K562 (cell line): Measurements from ENCODE around the gene MACROD2. TPM values are rescaled to one million over a fixed set of nuclear protein-coding genes. Genes with fewer than 3 reads are reported as not detected.

Experiments used
- ATAC-seq: fragments of 200-7000 bp; cut with Tn5 transposase; 3 replicates; pipeline ENCODE4 v1.9.1; 2020; ENCODE audit warnings: moderate library complexity
- BruUV-seq: library from RNA; stranded (reverse); fragments of 400-500 nt; replicated peaks from 2 replicates; lab custom pipeline; 2021; lab: Mats Ljungman, UMichigan
- CTCF ChIA-PET: fragments of 300-600 bp; formaldehyde crosslinking; extraction: SDS; loops from one replicate; lab custom pipeline; 2021; ENCODE audit warnings: low intra/inter-chr PET ratio; lab: Yijun Ruan, JAX
- POLR2A ChIA-PET: fragments of 300-600, 350-650 bp; sonication (Branson Sonifier 250); formaldehyde crosslinking; extraction: SDS; loops from one replicate; lab custom pipeline; 2021; ENCODE audit warnings: antibody characterized with exemption, inconsistent platforms; lab: Yijun Ruan, JAX
- DNase-seq, 4 experiments: peaks; one replicate each; pipeline versions ENCODE4 v3.0.0 to v3.0.0-alpha.2; 2011 to 2018; ENCODE audit warnings: low spot score in 3 of 4, mixed read lengths in 3 of 4; ENCODE audit errors: extremely low read depth in 1 of 4
- FAIRE-seq: peaks from 2 replicates; lab custom pipeline; 2011; peaks lifted over from hg19 to GRCh38; lab: Jason Lieb, UNC
- H2AFZ ChIP-seq: 2 replicates; pipeline ENCODE4 v1.6.0; 2011; ENCODE audit warnings: low read depth, low read length, control low read depth, inconsistent platforms
- H3K27ac ChIP-seq: fragments of 200-600 bp; 3 replicates; pipeline ENCODE4 v1.8.0; 2011; ENCODE audit warnings: low read depth, mild to moderate bottlenecking, control low read depth, inconsistent platforms, low read length, moderate library complexity, mixed read lengths; ENCODE audit errors: extremely low read depth
- H3K27me3 ChIP-seq, 2 experiments: fragments of 300-600 bp in 1 of 2; 2 replicates in 1 of 2; 3 replicates in 1 of 2; pipeline versions ENCODE4 v1.6.0 to v1.8.0; 2011; ENCODE audit warnings: inconsistent platforms in 2 of 2, low read length in 2 of 2, mild to moderate bottlenecking in 1 of 2, mixed read lengths in 1 of 2, moderate library complexity in 1 of 2; ENCODE audit not compliant: control insufficient read depth in 2 of 2, insufficient read depth in 2 of 2
- H3K36me3 ChIP-seq: fragments of 300-600 bp; 3 replicates; pipeline ENCODE4 v1.8.0; 2011; ENCODE audit warnings: mild to moderate bottlenecking, low read length, inconsistent platforms; ENCODE audit not compliant: control insufficient read depth, insufficient read depth
- H3K4me1 ChIP-seq, 2 experiments: fragments of 200-600 bp in 1 of 2; replicated peaks in 1 of 2; 2 replicates in 1 of 2; 3 replicates in 1 of 2; pipeline versions ENCODE4 v1.5.1 to v1.8.0; 2011; ENCODE audit warnings: inconsistent platforms in 2 of 2, low read length in 2 of 2, mild to moderate bottlenecking in 1 of 2, mixed read lengths in 1 of 2, moderate library complexity in 1 of 2; ENCODE audit not compliant: control insufficient read depth in 2 of 2, insufficient read depth in 2 of 2
- H3K4me2 ChIP-seq: 2 replicates; pipeline ENCODE4 v1.6.1; 2011; ENCODE audit warnings: low read length, control low read depth, inconsistent platforms, mixed read lengths; ENCODE audit not compliant: insufficient read depth
- H3K4me3 ChIP-seq: fragments of 200-600 bp; sonication (generic), shearing (Covaris generic); 2 replicates; pipeline ENCODE4 v1.5.1; 2016; ENCODE audit warnings: control low read depth, inconsistent platforms
- H3K79me2 ChIP-seq: fragments of 200-600 bp; 3 replicates; pipeline ENCODE4 v1.8.0; 2011; ENCODE audit warnings: low read length, inconsistent platforms; ENCODE audit not compliant: control insufficient read depth, insufficient read depth
- H3K9ac ChIP-seq, 2 experiments: 2 replicates each; pipeline versions ENCODE4 v1.6.0 to v1.6.1; 2011; ENCODE audit warnings: low read depth in 2 of 2, low read length in 2 of 2, control low read depth in 1 of 2, inconsistent platforms in 1 of 2, mild to moderate bottlenecking in 1 of 2, mixed read lengths in 1 of 2; ENCODE audit not compliant: insufficient read depth in 1 of 2
- H3K9me1 ChIP-seq: one replicate; pipeline ENCODE4 v1.6.0; 2011; ENCODE audit warnings: inconsistent platforms, mild to moderate bottlenecking, low read length, moderate library complexity; ENCODE audit not compliant: control insufficient read depth, insufficient read depth
- H3K9me3 ChIP-seq: replicated peaks from 2 replicates; pipeline ENCODE4 v1.5.1; 2011; ENCODE audit warnings: low read depth, low read length, inconsistent platforms; ENCODE audit not compliant: control insufficient read depth, insufficient read depth
- H4K20me1 ChIP-seq: replicated peaks from 2 replicates; pipeline ENCODE4 v1.6.1; 2011; ENCODE audit warnings: low read length, inconsistent platforms, mixed read lengths; ENCODE audit not compliant: control insufficient read depth, insufficient read depth
- DIDO1 ChIP-seq: fragments of 450-650 bp; IDR thresholded peaks from 2 replicates; pipeline ENCODE4 v1.6.1; 2016; ENCODE audit warnings: low read depth, missing biosample characterization, missing genetic modification characterization
- E2F5 ChIP-seq: sonication (generic); formaldehyde crosslinking; IDR thresholded peaks from 2 replicates; pipeline ENCODE4 v1.8.0; 2022; ENCODE audit warnings: mild to moderate bottlenecking, missing genetic modification reagents
- E4F1 ChIP-seq: fragments of 250-450 bp; sonication (Bioruptor Pico); IDR thresholded peaks from 2 replicates; pipeline ENCODE4 v1.5.0; 2021; ENCODE audit warnings: mild to moderate bottlenecking, borderline replicate concordance
- ETV5 ChIP-seq: sonication (generic); formaldehyde crosslinking; IDR thresholded peaks from 2 replicates; pipeline ENCODE4 v1.4.0; 2020; ENCODE audit warnings: low read depth, mild to moderate bottlenecking, missing genetic modification reagents
- HIVEP1 ChIP-seq: fragments of 250-450 bp; sonication (Bioruptor Pico); IDR thresholded peaks from 2 replicates; pipeline ENCODE4 v1.4.0; 2020; ENCODE audit warnings: mild to moderate bottlenecking
- HNRNPUL1 ChIP-seq: fragments of 200-400 bp; formaldehyde crosslinking; IDR thresholded peaks from 2 replicates; pipeline ENCODE4 v1.6.1; 2017; ENCODE audit warnings: low read length
- ID3 ChIP-seq, 2 experiments: fragments of 250-450 bp in 1 of 2; fragments of 450-650 bp in 1 of 2; sonication (Bioruptor Pico) in 1 of 2; IDR thresholded peaks; 2 replicates each; pipeline versions ENCODE4 v1.6.1 to v1.8.0; 2016 to 2021; ENCODE audit warnings: mild to moderate bottlenecking in 2 of 2, moderate library complexity in 2 of 2, missing compliant biosample characterization in 1 of 2, missing genetic modification characterization in 1 of 2
- KLF13 ChIP-seq: fragments of 450-650 bp; IDR thresholded peaks from 2 replicates; pipeline ENCODE4 v1.6.1; 2016; ENCODE audit warnings: missing genetic modification characterization, low read depth, mild to moderate bottlenecking, missing compliant biosample characterization, moderate library complexity, borderline replicate concordance
- MXI1 ChIP-seq: IDR thresholded peaks from 2 replicates; pipeline ENCODE4 v1.6.1; 2011; ENCODE audit warnings: low read depth, mild to moderate bottlenecking, improper control_type of control experiment, low read length
- PHF8 ChIP-seq: fragments of 200-600 bp; sonication (generic); IDR thresholded peaks from 2 replicates; pipeline ENCODE4 v1.6.1; 2012; ENCODE audit warnings: mixed run types, mild to moderate bottlenecking, inconsistent platforms, low read length, moderate library complexity, borderline replicate concordance
- PPARD ChIP-seq: fragments of 250-450 bp; sonication (Bioruptor Pico); IDR thresholded peaks from 2 replicates; pipeline ENCODE4 v1.8.0; 2022; ENCODE audit warnings: inconsistent platforms, mild to moderate bottlenecking, moderate library complexity
- SMARCE1 ChIP-seq: fragments of 450-650 bp; IDR thresholded peaks from 2 replicates; pipeline ENCODE4 v1.7.1; 2016; ENCODE audit warnings: mild to moderate bottlenecking
- TCF7L2 ChIP-seq: fragments of 150-350 bp; IDR thresholded peaks from 2 replicates; pipeline ENCODE4 v1.6.1; 2016; ENCODE audit warnings: low read depth, mild to moderate bottlenecking, low read length, moderate library complexity
- ZFP36 ChIP-seq: fragments of 150-350 bp; IDR thresholded peaks from 2 replicates; pipeline ENCODE4 v1.6.1; 2018; ENCODE audit warnings: low read length, low read depth; ENCODE audit not compliant: partially characterized antibody
- ZKSCAN1 ChIP-seq: fragments of 150-350 bp; IDR thresholded peaks from 2 replicates; pipeline ENCODE4 v1.6.1; 2016; ENCODE audit warnings: low read depth, low read length
- ZNF133 ChIP-seq: fragments of 250-450 bp; sonication (Bioruptor Pico); IDR thresholded peaks from 2 replicates; pipeline ENCODE4 v1.4.0; 2020; ENCODE audit warnings: mild to moderate bottlenecking
- ZNF280A ChIP-seq: fragments of 450-650 bp; IDR thresholded peaks from 2 replicates; pipeline ENCODE4 v1.6.1; 2018; ENCODE audit warnings: mild to moderate bottlenecking, low read depth; ENCODE audit not compliant: partially characterized antibody
- ZNF354B ChIP-seq: fragments of 250-450 bp; sonication (Bioruptor Pico); IDR thresholded peaks from 2 replicates; pipeline ENCODE4 v1.4.0; 2020
- ZNF584 ChIP-seq: fragments of 200-800 bp; sonication (Bioruptor generic); IDR thresholded peaks from 2 replicates; pipeline ENCODE4 v1.6.1; 2016; ENCODE audit warnings: low read depth, mild to moderate bottlenecking, missing genetic modification characterization, missing compliant biosample characterization
- in situ Hi-C: fragments of 300-500 bp; cut with MboI; formaldehyde crosslinking; loops from 4 replicates; pipeline ENCODE4 v1.15.0; 2018; ENCODE audit warnings: inconsistent platforms, mixed read lengths
- intact Hi-C: fragments of 100-400 bp; cut with micrococcal nuclease; formaldehyde crosslinking; loops from 2 replicates; pipeline ENCODE4 v1.14.2; 2022
- polyA plus RNA-seq, 8 experiments: library from polyadenylated mRNA; depleted of rRNA in 4 of 8; stranded (reverse) in 5 of 8; unstranded in 3 of 8; fragments of >200 nt; fragmentation: Nextera tagmentation in 2 of 8; fragmentation: Illumina TruSeq in 1 of 8; extraction: Ambion mirVana in 2 of 8; extraction: Trizol in 1 of 8; gene quantifications; 2 replicates each; pipeline versions ENCODE4 v1.2.1 to v1.2.3, GENCODE V29; 2011 to 2014; ENCODE audit warnings: inconsistent platforms in 1 of 8, missing spikeins in 1 of 8
- total RNA-seq, 7 experiments: library from RNA; depleted of rRNA in 6 of 7; stranded (reverse); fragments of >200 nt in 6 of 7; fragmentation: Illumina TruSeq in 2 of 7; extraction: Trizol in 2 of 7; gene quantifications; 2 replicates each; pipeline versions ENCODE4 v1.2.1 to v1.2.3, GENCODE V29; 2011 to 2021; ENCODE audit warnings: low replicate concordance in 1 of 7

MACROD2 gene
- total and polyA plus RNA-seq, 9 of the 15 experiments (the other 6 are each of a cell fraction or from before 2014, with no cell fraction given) = not detected

GRCh38 chr20:16027686-16028085 lies 2032.4 kb downstream of the MACROD2 start:
- no peaks in the 10 kb centered on the region for H3K79me2 ChIP-seq
- H3K27ac ChIP-seq = no peak overlapping the region
- H2AFZ ChIP-seq = no peak overlapping the region
- H3K9ac ChIP-seq = no peak overlapping the region
- TF ChIP-seq KLF13 (tag) (no peak), TCF7L2 (no peak), ZNF584 (CRISPR knock-in tag) (no peak), ZKSCAN1 (no peak), E4F1 (CRISPR knock-in tag) (no peak), HNRNPUL1 (no peak), ZNF354B (no peak), E2F5 (no peak), HIVEP1 (CRISPR knock-in tag) (no peak), ZNF280A (no peak), ZFP36 (no peak), ETV5 (CRISPR knock-in tag) (no peak), MXI1 (no peak), ZNF133 (CRISPR knock-in tag) (no peak), ID3 (CRISPR knock-in tag; IDR thresholded peaks at IDR 0.05) (no peak), ID3 (tag; IDR thresholded peaks at IDR 0.05) (no peak), DIDO1 (tag) (no peak), SMARCE1 (no peak), PHF8 (no peak), PPARD (CRISPR knock-in tag) (no peak)
- no peaks in the 10 kb centered on the region for H3K4me1 ChIP-seq
- ATAC-seq (no peak), FAIRE-seq (no peak), DNase-seq (no peak)
- in situ Hi-C loops (no loop called here), intact Hi-C loops (no loop called here)
- no TSS peak for BruUV-seq
- ChIA-PET CTCF (no interaction called here), POLR2A (no interaction called here)
- H4K20me1 ChIP-seq = no peaks in the 10 kb centered on the region
- no peak overlapping the region for H3K4me3 ChIP-seq
- H3K4me2 ChIP-seq = no peak overlapping the region
- no peaks in the 10 kb centered on the region for H3K27me3 ChIP-seq
- H3K36me3 ChIP-seq = no peaks in the 10 kb centered on the region
- H3K9me3 ChIP-seq = no peaks in the 10 kb centered on the region
- no peaks in the 10 kb centered on the region for H3K9me1 ChIP-seq
